GM19023 (cell line): ENCODE measurements around the gene SSTR3.
A peak's percentile ranks its signal among the peaks of the same experiment; 100 is the strongest.

Experiments
- ATAC-seq: cut with Tn5 transposase; IDR thresholded peaks from one replicate; pipeline ENCODE4 v1.9.1; 2021; ENCODE audit warnings: mild to moderate bottlenecking, moderate library complexity; ENCODE audit not compliant: unreplicated experiment

Gene SSTR3

GRCh38 chr22:37169947-37170688 lies 42.2 kb downstream of the SSTR3 start:
- no peak for ATAC-seq

- ATAC-seq = no peak
Measured at GRCh38 chr22:37169406-37169805, 42.9 kb downstream of the SSTR3 start.

- no peak for ATAC-seq
Measured at GRCh38 chr22:37167981-37168647, 44.2 kb downstream of the SSTR3 start.

DNA sequence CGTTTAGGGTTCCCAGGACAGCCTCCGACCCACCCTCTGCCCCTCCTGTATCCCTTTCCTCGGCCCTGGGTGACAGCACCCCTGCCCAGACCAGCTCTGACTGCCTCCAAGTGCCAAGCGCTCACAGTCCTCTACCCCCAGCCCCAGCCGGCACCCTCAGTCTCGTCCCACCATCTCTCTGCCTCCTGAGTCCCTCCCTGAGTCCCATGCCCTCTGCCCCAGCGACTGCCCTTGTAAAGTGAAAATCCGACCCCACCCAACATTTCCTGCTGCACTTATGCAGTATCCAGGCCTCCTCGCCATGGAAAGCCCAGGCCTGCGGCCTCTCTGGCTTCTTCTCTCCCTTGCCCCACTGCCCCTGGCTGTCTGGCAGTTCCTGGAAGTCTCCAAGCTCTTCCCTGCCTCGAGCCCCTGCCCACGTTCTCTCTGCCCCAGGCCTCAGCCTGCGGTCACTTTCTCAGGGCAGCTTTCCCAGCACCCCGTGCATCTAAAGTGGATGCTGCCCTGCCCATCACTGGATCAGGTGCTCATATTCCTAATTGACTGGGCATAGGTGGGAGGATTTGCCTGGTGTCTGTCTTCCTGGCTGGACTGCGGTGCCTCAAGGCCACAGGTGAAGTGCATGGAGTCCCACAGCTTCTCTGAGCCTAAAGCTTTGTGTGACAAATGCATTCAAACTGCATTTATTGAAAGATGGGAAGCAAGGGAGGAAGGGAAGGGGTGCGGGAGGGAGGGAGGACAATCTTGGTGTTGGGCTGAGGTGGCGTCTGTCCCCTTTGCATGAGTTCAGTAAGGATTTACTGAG lies 44.9 kb downstream of the SSTR3 start:
- no peak for ATAC-seq

- no peak for ATAC-seq
Measured at GRCh38 chr22:37166675-37167066, 45.6 kb downstream of the SSTR3 start.

DNA sequence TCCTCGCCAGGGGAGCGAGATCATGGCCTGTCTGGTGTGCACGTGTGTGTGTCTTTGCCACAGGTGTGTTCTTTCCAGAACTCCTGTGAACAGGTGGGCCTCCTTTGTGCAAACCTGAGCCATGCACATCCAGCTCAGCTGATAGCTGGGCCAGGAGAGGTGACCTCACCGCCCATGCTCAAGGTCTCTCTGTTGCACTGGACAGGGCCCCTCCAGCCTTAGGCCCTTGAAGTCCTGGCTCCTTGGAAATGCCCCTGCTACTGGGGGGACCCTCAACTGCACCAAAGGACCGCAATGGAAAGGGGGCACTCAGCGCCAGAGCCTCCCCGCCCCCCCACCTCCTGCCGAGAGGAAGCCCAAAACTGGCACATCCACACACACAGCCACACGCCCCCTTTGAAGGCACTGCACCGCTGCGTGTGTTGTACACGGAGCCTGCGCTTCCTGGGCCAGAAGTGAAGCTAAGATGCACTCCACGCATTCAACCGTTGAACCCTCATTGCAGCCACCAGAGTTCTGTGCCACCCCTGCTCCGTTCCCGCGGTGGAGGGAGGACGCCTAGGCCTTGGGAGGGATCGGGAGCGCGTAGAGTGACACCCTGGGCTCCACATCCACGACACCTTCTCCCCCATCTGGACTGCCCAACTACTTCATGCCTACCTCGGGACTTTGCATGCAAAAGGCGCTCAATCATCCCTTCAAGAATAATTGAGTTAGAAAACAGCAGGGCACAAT lies 46.2 kb downstream of the SSTR3 start:
- no peak for ATAC-seq

GRCh38 chr22:37165066-37165465 lies 47.2 kb downstream of the SSTR3 start:
- no peak for ATAC-seq

DNA sequence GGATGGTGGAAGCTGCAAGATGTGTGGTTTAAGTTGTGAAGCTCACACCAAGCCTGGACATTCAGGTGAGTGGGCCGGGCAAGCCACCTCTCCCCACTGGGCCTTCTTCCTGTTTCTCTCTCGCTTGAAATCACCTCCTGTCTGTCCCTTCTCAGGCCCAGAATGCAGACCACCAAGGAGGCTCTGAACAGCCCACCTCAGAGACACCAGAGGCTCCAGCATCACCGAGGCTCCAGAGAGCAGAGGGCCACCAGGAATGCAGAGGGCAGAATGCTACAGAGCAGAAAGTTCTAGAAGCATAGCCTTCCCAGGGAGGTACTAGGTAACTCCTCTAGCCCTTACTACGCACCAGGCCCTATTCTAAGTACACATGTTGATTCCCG lies 47.8 kb downstream of the SSTR3 start:
- no peak for ATAC-seq

DNA sequence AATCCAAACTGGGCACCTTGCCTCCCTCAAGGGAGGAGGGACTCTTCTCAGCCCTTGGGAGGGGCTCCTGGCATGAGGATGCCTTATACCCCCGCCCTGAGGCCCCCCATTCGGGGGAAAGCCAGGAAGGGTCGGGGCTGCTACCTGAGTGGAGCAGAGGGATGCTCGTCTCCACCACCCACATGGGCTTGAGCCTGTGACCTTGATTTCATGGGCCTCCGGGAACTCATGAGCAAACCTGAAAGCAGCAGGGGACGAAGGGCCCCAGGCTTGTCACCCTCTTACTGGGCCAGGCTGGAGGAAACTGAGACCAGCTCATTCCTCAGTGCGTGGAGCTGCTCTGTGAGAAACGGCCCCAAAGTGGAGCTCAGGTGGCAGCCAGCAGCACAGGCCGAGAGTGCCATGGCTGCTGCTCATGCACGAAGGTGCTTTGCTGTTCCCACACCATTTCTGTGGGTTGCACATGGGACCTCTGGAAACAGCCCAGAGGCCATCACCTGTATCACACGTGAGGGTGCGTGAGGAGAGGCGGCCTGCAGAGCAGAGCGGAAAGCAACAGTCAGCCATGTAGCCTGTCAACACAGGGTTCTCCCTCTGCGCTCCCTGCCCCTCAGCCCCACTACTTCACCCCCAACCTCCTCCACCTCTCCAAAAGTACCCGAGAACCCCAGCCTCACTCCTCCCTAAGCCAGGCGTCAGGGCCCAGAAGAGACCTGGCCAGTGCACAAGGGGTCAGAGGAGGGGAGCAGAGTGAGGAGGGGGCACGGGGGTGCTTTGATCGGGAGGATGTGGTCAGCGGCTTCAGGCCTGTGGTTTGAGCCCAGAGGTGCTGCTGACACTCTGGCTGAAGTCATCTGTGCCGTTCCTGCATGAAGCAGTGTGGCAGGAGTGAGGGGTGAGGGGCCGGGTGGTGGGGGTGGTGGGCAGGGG lies 48.4 kb downstream of the SSTR3 start:
- ATAC-seq = peak; percentile 43

DNA sequence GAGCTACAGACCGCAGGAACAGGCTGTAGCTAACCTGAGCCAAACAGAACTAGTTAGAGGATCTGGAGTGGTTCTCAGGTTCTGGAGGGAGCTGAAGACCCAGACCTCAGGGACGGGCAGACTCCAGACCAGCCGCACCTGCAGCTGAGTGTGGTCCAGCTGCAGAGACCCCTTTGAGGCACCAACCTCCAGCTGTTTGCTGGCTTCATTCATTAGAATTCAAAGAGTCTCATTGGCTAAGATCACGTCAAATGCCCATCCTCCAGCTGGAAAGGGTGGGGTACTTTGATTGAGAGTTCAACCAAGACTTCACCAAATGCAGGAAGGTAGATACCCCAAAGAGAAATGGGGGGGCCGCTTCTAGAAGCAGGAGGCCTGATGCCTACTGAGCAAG lies 49.2 kb downstream of the SSTR3 start:
- no peak for ATAC-seq

GRCh38 chr22:37162221-37163095 lies 49.8 kb downstream of the SSTR3 start:
- ATAC-seq = peak; percentile 51

- ATAC-seq = no peak
Measured at GRCh38 chr22:37161443-37161842, 50.8 kb downstream of the SSTR3 start.

- no peak for ATAC-seq
Measured at GRCh38 chr22:37160027-37160426, 52.2 kb downstream of the SSTR3 start.

DNA sequence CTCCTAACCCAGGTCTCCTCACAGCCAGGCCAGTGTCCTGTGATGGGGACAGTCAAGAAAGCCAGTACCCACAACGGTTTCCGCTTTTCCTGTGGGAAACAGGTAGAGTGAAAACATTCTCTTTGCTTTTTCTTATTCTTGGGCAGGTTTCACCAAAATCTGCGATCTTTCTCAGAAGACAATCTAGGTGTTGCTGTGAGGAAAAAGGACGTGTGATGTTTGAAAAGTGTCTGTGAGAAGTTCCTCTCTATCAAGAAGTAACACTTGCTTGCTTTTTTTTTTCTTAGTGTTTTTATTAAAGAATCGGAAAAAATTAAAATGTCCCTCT lies 53.4 kb downstream of the SSTR3 start:
- ATAC-seq = no peak

DNA sequence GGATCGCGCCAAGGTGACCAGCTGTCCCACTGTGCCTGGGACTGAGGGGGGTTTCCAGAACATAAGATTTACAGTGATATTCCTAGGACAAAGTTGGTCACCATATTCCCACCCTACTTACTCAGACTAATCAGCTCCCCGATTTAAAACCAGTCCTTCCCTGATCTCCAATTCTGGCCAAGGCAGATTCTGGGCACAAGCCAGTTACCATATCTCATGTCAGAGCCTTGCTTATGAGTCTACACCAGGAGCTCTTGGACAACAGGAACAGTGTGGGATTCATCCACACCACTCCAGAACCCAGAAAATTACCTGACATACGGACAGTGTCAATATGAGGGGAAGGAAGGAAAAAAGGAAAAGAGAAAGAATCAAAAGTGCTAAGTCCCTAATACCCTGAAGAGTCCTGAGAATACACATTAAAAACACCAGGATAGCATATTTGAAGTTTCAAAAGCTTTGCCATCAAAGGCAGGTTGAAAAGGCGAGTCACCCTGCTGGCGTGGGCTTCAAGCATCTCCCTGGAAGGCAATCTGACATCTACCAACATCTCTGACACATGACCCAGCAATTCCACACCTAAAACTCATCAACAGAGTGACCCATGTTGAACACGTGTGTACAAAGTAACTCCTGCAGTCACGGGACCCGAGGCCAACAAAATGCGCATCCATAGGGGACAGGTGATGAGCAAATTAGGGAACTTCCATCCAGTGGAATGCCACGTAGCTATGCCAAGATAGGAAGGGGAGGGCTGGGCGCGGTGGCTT lies 54.6 kb downstream of the SSTR3 start:
- no peak for ATAC-seq

DNA sequence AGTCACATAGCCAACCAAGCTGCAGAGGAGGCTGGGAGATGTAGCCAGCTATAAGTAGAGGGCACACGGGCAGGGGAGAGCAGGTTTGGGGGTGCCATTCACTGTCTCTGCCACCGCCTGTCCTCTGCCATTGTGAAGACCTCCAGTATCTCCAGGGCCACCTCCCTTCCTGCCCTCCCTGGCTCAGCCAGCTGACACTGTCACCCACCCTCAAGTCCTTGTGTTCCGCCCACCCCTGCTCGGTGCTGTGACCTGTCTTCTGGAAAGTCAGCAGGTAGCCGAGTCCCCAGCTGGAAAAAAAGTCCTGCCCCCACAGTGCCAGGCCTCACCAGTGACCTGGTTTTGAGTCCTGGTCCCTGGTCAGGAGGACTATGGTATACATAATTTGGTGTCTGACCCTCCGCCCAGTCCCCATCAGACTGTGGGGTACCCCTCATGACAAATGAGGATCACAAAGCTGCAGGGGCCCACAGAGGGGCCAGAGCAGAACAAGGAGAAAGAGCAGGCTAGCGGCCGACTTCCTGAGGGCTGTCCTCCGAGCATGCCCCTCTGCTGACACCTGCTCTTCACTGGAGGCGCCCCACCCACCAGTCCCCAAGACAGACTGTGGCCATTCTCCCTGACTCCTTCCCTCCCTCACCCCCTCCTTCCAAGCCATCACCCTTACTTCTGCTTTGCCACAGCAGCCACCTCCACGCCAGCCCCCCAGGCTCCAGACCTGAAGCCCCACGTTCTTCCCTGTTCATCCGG lies 55.4 kb downstream of the SSTR3 start:
- no peak for ATAC-seq

GRCh38 chr22:37155971-37156370 lies 56.3 kb downstream of the SSTR3 start:
- ATAC-seq = no peak
